GM23248 (cell line): ENCODE results near the gene CA14. TPM values are rescaled to one million over a fixed set of nuclear protein-coding genes. Genes with fewer than 3 reads are reported as not detected.
"Not testable (repeated sequence)": the region's sequence is repeated elsewhere in the genome, so short reads cannot be mapped to it uniquely, and the experiment has no call there.

Experiments used
- DNase-seq: peaks from one replicate; pipeline ENCODE4 v3.0.0-alpha.2; 2015
- H2AFZ ChIP-seq: fragments of 200-600 bp; sonication (generic); 2 replicates; pipeline ENCODE4 v1.6.1; 2016; ENCODE audit warnings: antibody characterized with exemption
- H3F3A ChIP-seq: fragments of 200-600 bp; sonication (generic); 2 replicates; pipeline ENCODE4 v1.6.1; 2016; ENCODE audit warnings: mild to moderate bottlenecking, antibody characterized with exemption, mixed run types; ENCODE audit not compliant: insufficient read depth
- H3K27ac ChIP-seq: fragments of 200-600 bp; sonication (generic); 2 replicates; pipeline ENCODE4 v1.5.1; 2016; ENCODE audit warnings: mild to moderate bottlenecking
- H3K27me3 ChIP-seq: fragments of 200-600 bp; sonication (generic); replicated peaks from 2 replicates; pipeline ENCODE4 v1.6.1; 2016; ENCODE audit warnings: mild to moderate bottlenecking; ENCODE audit not compliant: insufficient read depth
- H3K36me3 ChIP-seq: fragments of 200-600 bp; sonication (generic); 2 replicates; pipeline ENCODE4 v1.6.1; 2016; ENCODE audit warnings: low read depth, mild to moderate bottlenecking
- H3K4me1 ChIP-seq: fragments of 200-600 bp; sonication (generic); 2 replicates; pipeline ENCODE4 v1.6.1; 2016; ENCODE audit warnings: mild to moderate bottlenecking; ENCODE audit not compliant: insufficient read depth
- H3K4me2 ChIP-seq: fragments of 200-600 bp; sonication (generic); one replicate; pipeline ENCODE4 v1.6.1; 2016; ENCODE audit warnings: mild to moderate bottlenecking; ENCODE audit not compliant: unreplicated experiment
- H3K4me3 ChIP-seq: fragments of 200-600 bp; sonication (generic); 2 replicates; pipeline ENCODE4 v1.5.1; 2016; ENCODE audit warnings: mild to moderate bottlenecking
- H3K79me2 ChIP-seq: fragments of 200-600 bp; sonication (generic); 2 replicates; pipeline ENCODE4 v1.6.1; 2016; ENCODE audit warnings: mild to moderate bottlenecking; ENCODE audit not compliant: insufficient read depth
- H3K9ac ChIP-seq: fragments of 200-600 bp; sonication (generic); 2 replicates; pipeline ENCODE4 v1.6.1; 2016; ENCODE audit warnings: mild to moderate bottlenecking
- H3K9me2 ChIP-seq: fragments of 200-600 bp; sonication (generic); 2 replicates; pipeline ENCODE4 v1.6.1; 2016; ENCODE audit warnings: mixed run types, mild to moderate bottlenecking, moderate library complexity; ENCODE audit not compliant: insufficient read depth
- H3K9me3 ChIP-seq: fragments of 200-600 bp; sonication (generic); one replicate; pipeline ENCODE4 v1.6.1; 2017; ENCODE audit warnings: low read depth
- H4K20me1 ChIP-seq: fragments of 200-600 bp; sonication (generic); 2 replicates; pipeline ENCODE4 v1.6.0; 2016; ENCODE audit not compliant: insufficient read depth
- EZH2 ChIP-seq: fragments of 200-600 bp; sonication (generic); IDR thresholded peaks from 2 replicates; pipeline ENCODE4 v1.6.1; 2018; ENCODE audit warnings: antibody characterized with exemption, mild to moderate bottlenecking; ENCODE audit not compliant: insufficient read depth, poor library complexity, severe bottlenecking
- EZH2phosphoT487 ChIP-seq: fragments of 200-600 bp; sonication (generic); IDR thresholded peaks from 2 replicates; pipeline ENCODE4 v1.6.1; 2018; ENCODE audit warnings: antibody characterized with exemption, moderate library complexity, mild to moderate bottlenecking, low read depth; ENCODE audit not compliant: insufficient read depth
- WGBS, 2 experiments: methylation state at CpG; one replicate each; pipeline ENCODE4 v1.1.6; 2015 to 2017; ENCODE audit warnings: low lambda C conversion rate in 2 of 2, low coverage in 1 of 2; ENCODE audit errors: missing lambda C conversion rate in 2 of 2; 5-methylcytosine and 5-hydroxymethylcytosine counted together
- in situ Hi-C: fragments of 300-500 bp; cut with MboI; formaldehyde crosslinking; loops from 2 replicates; pipeline ENCODE4 v1.15.0; 2020
- polyA plus RNA-seq: library from polyadenylated mRNA; unstranded; fragments of >200 nt; fragmentation: Nextera tagmentation; extraction: Ambion mirVana; gene quantifications from 2 replicates; pipeline ENCODE4 v1.2.1, GENCODE V29; 2016
- total RNA-seq: library from RNA; depleted of rRNA; stranded (reverse); fragments of >200 nt; shearing (Covaris generic); gene quantifications from 2 replicates; pipeline ENCODE4 v1.2.3, GENCODE V29; 2014

Gene CA14
- total and polyA plus RNA-seq, 2 experiments from 2014 or later, result not detected

GRCh38 chr1:150235852-150236613 lies 21.5 kb upstream of the CA14 start, which contains the start of gene ANP32E:
Gene ANP32E (minus strand): TSS chr1:150236112. CDS start chr1:150235786, 326 bp downstream.
- in situ Hi-C loops, result no loop called here
- no peaks in the 10 kb centered on the region for H4K20me1 ChIP-seq
- peak within 1 kb of the TSS; percentile 95 for H3K9ac ChIP-seq
- no peak for TF ChIP-seq EZH2phosphoT487
- TF ChIP-seq EZH2, result no peak
- H3K4me3 ChIP-seq, result peak within 1 kb of the TSS; percentile 93
- no peaks in the 10 kb centered on the region for H3K27me3 ChIP-seq
- H3K9me3 ChIP-seq, result no peaks in the 10 kb centered on the region
- H3K4me1 ChIP-seq, result peaks cover 6% of the 10 kb centered on the region; the same call in 1 of the 2 replicates
- H3K9me2 ChIP-seq, result no peaks in the 10 kb centered on the region
- DNase-seq, result peak; percentile 99
- peaks cover 10% of the 10 kb centered on the region for H3F3A ChIP-seq
- H2AFZ ChIP-seq, result peak within 1 kb of the TSS; percentile 89
- H3K79me2 ChIP-seq, result peaks cover 39% of the 10 kb centered on the region
- peak within 1 kb of the TSS; percentile 87 for H3K27ac ChIP-seq
- no peaks in the 10 kb centered on the region for H3K36me3 ChIP-seq
- WGBS, 2 experiments, result 1 to 2% methylated on average over 33 of the region's 33 CpGs
- H3K4me2 ChIP-seq, result peak within 1 kb of the TSS; percentile 98

GRCh38 chr1:150236614-150237100 lies 20.9 kb upstream of the CA14 start:
- peaks cover 6% of the 10 kb centered on the region; the same call in 1 of the 2 replicates for H3K4me1 ChIP-seq
- H3K27me3 ChIP-seq, result no peaks in the 10 kb centered on the region
- TF ChIP-seq EZH2 (no peak), EZH2phosphoT487 (no peak)
- H3F3A ChIP-seq, result peaks cover 10% of the 10 kb centered on the region
- H3K4me3 ChIP-seq, result peak overlapping the region; percentile 93
- H3K36me3 ChIP-seq, result no peaks in the 10 kb centered on the region
- peak overlapping the region; percentile 89 for H2AFZ ChIP-seq
- in situ Hi-C loops, result no loop called here
- H3K27ac ChIP-seq, result peak overlapping the region; percentile 79
- H3K79me2 ChIP-seq, result peaks cover 33% of the 10 kb centered on the region
- H3K4me2 ChIP-seq, result peak overlapping the region; percentile 86
- DNase-seq, result no peak
- H4K20me1 ChIP-seq, result no peaks in the 10 kb centered on the region
- WGBS, 2 experiments, result 4% methylated on average over 10 of the region's 10 CpGs
- peak overlapping the region; percentile 95 for H3K9ac ChIP-seq
- H3K9me3 ChIP-seq, result no peaks in the 10 kb centered on the region
- H3K9me2 ChIP-seq, result no peaks in the 10 kb centered on the region

DNA sequence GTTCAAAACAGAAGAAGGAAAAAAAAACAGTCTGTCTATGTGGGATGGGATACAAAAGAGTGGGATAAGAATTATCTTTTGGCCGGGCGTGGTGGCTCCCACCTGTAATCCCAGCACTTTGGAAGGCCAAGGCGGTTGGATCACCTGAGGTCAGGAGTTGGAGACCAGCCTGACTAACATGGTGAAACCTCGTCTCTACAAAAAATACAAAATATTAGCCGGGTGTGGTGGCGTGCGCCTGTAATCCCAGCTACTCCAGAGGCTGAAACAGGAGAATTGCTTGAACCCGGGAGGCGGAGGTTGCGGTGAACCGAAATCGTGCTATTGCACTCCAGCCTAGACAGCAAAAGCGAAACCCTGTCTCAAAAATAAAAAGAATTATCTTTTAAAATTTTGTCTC lies 20.4 kb upstream of the CA14 start:
- H3K27me3 ChIP-seq, DNase-seq, H4K20me1 ChIP-seq, H3K36me3 ChIP-seq, H3K4me1 ChIP-seq, H3K9me3 ChIP-seq, H3K9me2 ChIP-seq, in situ Hi-C loops: not testable (repeated sequence)
- Histone ChIP-seq H3K9ac (peak overlapping the region; percentile 95), H3K79me2 (peaks cover 28% of the 10 kb centered on the region), H2AFZ (peak overlapping the region; percentile 89), H3K4me2 (peak overlapping the region; percentile 86), H3K4me3 (peak overlapping the region; percentile 93), H3K27ac (peak overlapping the region; percentile 79; the same call in 1 of the 2 replicates), H3F3A (peaks cover 10% of the 10 kb centered on the region)
- 94% methylated on average over 13 of the region's 13 CpGs for WGBS, 2 experiments

DNA sequence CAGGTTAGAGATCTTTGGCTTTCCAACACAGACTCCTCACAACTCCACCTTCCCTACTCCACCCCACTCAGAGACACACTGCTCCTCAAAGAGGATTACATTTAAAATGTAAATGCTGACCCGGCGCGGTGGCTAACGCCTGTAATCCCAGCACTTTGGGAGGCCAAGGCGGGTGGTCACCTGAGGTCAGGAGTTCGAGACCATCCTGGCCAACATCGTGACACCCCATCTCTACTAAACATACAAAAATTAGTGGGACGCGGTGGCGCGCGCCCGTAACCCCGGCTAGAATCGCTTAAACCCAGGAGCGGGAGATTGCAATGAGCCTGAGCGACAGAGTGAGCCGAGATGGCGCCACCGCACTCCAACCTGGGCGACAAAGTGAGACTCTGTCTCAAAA lies 19.8 kb upstream of the CA14 start:
- Histone ChIP-seq H3K9me3 (no peaks in the 10 kb centered on the region), H4K20me1 (no peaks in the 10 kb centered on the region), H3K4me3 (no peak overlapping the region), H3K4me2 (no peak overlapping the region), H3K79me2 (peaks cover 22% of the 10 kb centered on the region), H3K36me3 (no peaks in the 10 kb centered on the region), H2AFZ (no peak overlapping the region), H3K27ac (no peak overlapping the region), H3K9ac (no peak overlapping the region), H3F3A (peaks cover 10% of the 10 kb centered on the region), H3K9me2 (no peaks in the 10 kb centered on the region), H3K4me1 (peaks cover 6% of the 10 kb centered on the region; the same call in 1 of the 2 replicates), H3K27me3 (no peaks in the 10 kb centered on the region)
- TF ChIP-seq EZH2, result no peak
- WGBS, 2 experiments, result 93% methylated on average over 21 of the region's 21 CpGs
- no peak for DNase-seq
- in situ Hi-C loops, result no loop called here
